IMR-90 (cell line): ENCODE measurements around the gene CUL7. TPM values are rescaled to one million over a fixed set of nuclear protein-coding genes. Genes with fewer than 3 reads are reported as not detected.

ENCODE experiments used
- ATAC-seq: fragments of 200-7000 bp; cut with Tn5 transposase; 2 replicates; pipeline ENCODE4 v1.9.1; 2020; ENCODE audit warnings: low read depth, mild to moderate bottlenecking, moderate library complexity
- BruUV-seq: library from RNA; stranded (reverse); fragments of 400-500 nt; replicated peaks from 2 replicates; lab custom pipeline; 2021; lab: Mats Ljungman, UMichigan
- CTCF ChIA-PET: fragments of 300-600 bp; formaldehyde crosslinking; extraction: SDS; loops from one replicate; lab custom pipeline; 2021; ENCODE audit warnings: antibody characterized with exemption; lab: Yijun Ruan, JAX
- POLR2A ChIA-PET: fragments of 300-600 bp; sonication (Branson Sonifier 250); formaldehyde crosslinking; loops from one replicate; lab custom pipeline; 2022; ENCODE audit warnings: antibody characterized with exemption; ENCODE audit not compliant: unreplicated experiment; lab: Charles Lee
- DNase-seq: peaks from one replicate; pipeline ENCODE4 v3.0.0; 2013
- H2AFZ ChIP-seq: replicated peaks from 2 replicates; pipeline ENCODE3; 2013; ENCODE audit warnings: low read length, mild to moderate bottlenecking; ENCODE audit not compliant: poor library complexity
- H2AK5ac ChIP-seq: 2 replicates; pipeline ENCODE4 v1.6.1; 2013; ENCODE audit warnings: low read depth, low read length, inconsistent platforms
- H2AK9ac ChIP-seq: replicated peaks from 2 replicates; pipeline ENCODE3; 2013; ENCODE audit warnings: mild to moderate bottlenecking, low read depth, low read length, moderate library complexity; ENCODE audit not compliant: poor library complexity
- H2BK120ac ChIP-seq: 2 replicates; pipeline ENCODE4 v1.6.1; 2013; ENCODE audit warnings: low read depth, low read length, inconsistent platforms
- H2BK15ac ChIP-seq: 3 replicates; pipeline ENCODE4 v1.6.1; 2013; ENCODE audit warnings: low read depth, low read length, inconsistent platforms
- H2BK20ac ChIP-seq: 2 replicates; pipeline ENCODE4 v1.6.1; 2013; ENCODE audit warnings: low read depth, mild to moderate bottlenecking, inconsistent platforms, low read length, moderate library complexity
- H2BK5ac ChIP-seq: 2 replicates; pipeline ENCODE4 v1.6.1; 2013; ENCODE audit warnings: mild to moderate bottlenecking, low read depth, low read length, inconsistent platforms; ENCODE audit not compliant: poor library complexity, severe bottlenecking
- H3K14ac ChIP-seq: replicated peaks from 2 replicates; pipeline ENCODE4 v1.6.1; 2013; ENCODE audit warnings: low read depth, low read length, inconsistent platforms
- H3K18ac ChIP-seq: 2 replicates; pipeline ENCODE4 v1.6.1; 2013; ENCODE audit warnings: low read depth, low read length, control low read depth
- H3K23ac ChIP-seq: 2 replicates; pipeline ENCODE4 v1.6.1; 2013; ENCODE audit warnings: low read depth, low read length, inconsistent platforms
- H3K27ac ChIP-seq: 2 replicates; pipeline ENCODE4 v1.5.1; 2013; ENCODE audit warnings: mild to moderate bottlenecking, control low read depth, low read length; ENCODE audit not compliant: insufficient read depth
- H3K27me3 ChIP-seq: 2 replicates; pipeline ENCODE4 v1.6.1; 2013; ENCODE audit warnings: low read length; ENCODE audit not compliant: control insufficient read depth, insufficient read depth
- H3K36me3 ChIP-seq: 2 replicates; pipeline ENCODE4 v1.6.1; 2013; ENCODE audit warnings: low read length, mixed read lengths; ENCODE audit not compliant: control insufficient read depth, insufficient read depth
- H3K4ac ChIP-seq: 2 replicates; pipeline ENCODE4 v1.6.1; 2013; ENCODE audit warnings: low read depth, low read length, inconsistent platforms
- H3K4me1 ChIP-seq: 2 replicates; pipeline ENCODE4 v1.6.1; 2013; ENCODE audit warnings: low read length, mixed read lengths; ENCODE audit not compliant: control insufficient read depth, insufficient read depth
- H3K4me2 ChIP-seq: 2 replicates; pipeline ENCODE4 v1.6.1; 2013; ENCODE audit warnings: low read depth, mild to moderate bottlenecking, control low read depth, low read length, moderate library complexity
- H3K4me3 ChIP-seq: 2 replicates; pipeline ENCODE4 v1.5.1; 2013; ENCODE audit warnings: low read depth, mild to moderate bottlenecking, control low read depth, low read length, moderate library complexity; ENCODE audit not compliant: insufficient read depth
- H3K56ac ChIP-seq: 2 replicates; pipeline ENCODE4 v1.6.1; 2013; ENCODE audit warnings: low read length, inconsistent platforms; ENCODE audit not compliant: insufficient read depth; ENCODE audit errors: extremely low read depth
- H3K79me1 ChIP-seq, 2 experiments: 2 replicates each; pipeline ENCODE4 v1.6.1; 2013; ENCODE audit warnings: low read length in 2 of 2, inconsistent platforms in 1 of 2, low read depth in 1 of 2
- H3K9ac ChIP-seq: 2 replicates; pipeline ENCODE4 v1.6.1; 2013; ENCODE audit warnings: low read depth, low read length, control low read depth
- H3K9me1 ChIP-seq: 2 replicates; pipeline ENCODE4 v1.6.1; 2013; ENCODE audit warnings: low read length, inconsistent platforms; ENCODE audit not compliant: insufficient read depth
- H3K9me3 ChIP-seq: 2 replicates; pipeline ENCODE4 v1.6.1; 2013; ENCODE audit warnings: low read length; ENCODE audit not compliant: control insufficient read depth, insufficient read depth
- H4K20me1 ChIP-seq: 2 replicates; pipeline ENCODE4 v1.6.1; 2013; ENCODE audit warnings: low read length, inconsistent platforms; ENCODE audit not compliant: insufficient read depth
- H4K5ac ChIP-seq: 2 replicates; pipeline ENCODE4 v1.6.1; 2013; ENCODE audit warnings: mild to moderate bottlenecking, low read depth, low read length, control low read depth
- H4K8ac ChIP-seq, 2 experiments: 2 replicates each; pipeline ENCODE4 v1.6.1; 2013; ENCODE audit warnings: low read depth in 2 of 2, low read length in 2 of 2, control low read depth in 1 of 2, inconsistent platforms in 1 of 2
- H4K91ac ChIP-seq: 2 replicates; pipeline ENCODE4 v1.6.1; 2013; ENCODE audit warnings: low read depth, low read length, inconsistent platforms; ENCODE audit not compliant: insufficient read depth
- CTCF ChIP-seq: conservative IDR thresholded peaks from 2 replicates; pipeline ENCODE4 v1.5.1; 2012; ENCODE audit warnings: mild to moderate bottlenecking, low read depth, low read length, improper control_type of control experiment
- MAZ ChIP-seq: IDR thresholded peaks from 2 replicates; pipeline ENCODE4 v1.6.1; 2012; ENCODE audit warnings: low read depth, mild to moderate bottlenecking, low read length, improper control_type of control experiment, moderate library complexity, borderline replicate concordance
- RAD21 ChIP-seq: IDR thresholded peaks from 2 replicates; pipeline ENCODE4 v1.6.1; 2012; ENCODE audit warnings: low read length, improper control_type of control experiment
- RFX5 ChIP-seq: IDR thresholded peaks from 2 replicates; pipeline ENCODE4 v1.8.0; 2012; ENCODE audit warnings: low read depth, mild to moderate bottlenecking, low read length, moderate library complexity
- SMC3 ChIP-seq: fragments of 150-350 bp; IDR thresholded peaks from 2 replicates; pipeline ENCODE4 v1.6.1; 2016; ENCODE audit warnings: low read depth, mild to moderate bottlenecking, antibody characterized with exemption, low read length, moderate library complexity
- WGBS, 2 experiments: methylation state at CpG; one replicate each; pipeline versions ENCODE4 v1.1.5 to v1.1.7; 2013; ENCODE audit warnings: missing lambda C conversion rate in 2 of 2; ENCODE audit not compliant: insufficient read length in 1 of 2; ENCODE audit errors: extremely low coverage in 2 of 2; 5-methylcytosine and 5-hydroxymethylcytosine counted together
- dilution Hi-C: fragments of 300-500 bp; cut with HindIII; formaldehyde crosslinking; loops from one replicate; pipeline ENCODE4 v1.14.3; 2018; ENCODE audit warnings: low sequenced_read_pairs; ENCODE audit not compliant: unreplicated experiment
- in situ Hi-C: fragments of 300-500 bp; cut with MboI; formaldehyde crosslinking; loops from 3 replicates; pipeline ENCODE4 v1.14.3; 2019; ENCODE audit warnings: low sequenced_read_pairs, inconsistent platforms, mixed read lengths
- intact Hi-C: fragments of 100-400 bp; cut with micrococcal nuclease; formaldehyde crosslinking; loops from 2 replicates; pipeline ENCODE4 v1.10.0; 2022
- polyA plus RNA-seq, 3 experiments: library from polyadenylated mRNA; depleted of rRNA; stranded (reverse); fragments of >200 nt; gene quantifications; 2 replicates each; pipeline ENCODE4 v1.2.3, GENCODE V29; 2012; ENCODE audit warnings: low replicate concordance in 1 of 3
- total RNA-seq: library from RNA; depleted of rRNA; stranded (reverse); fragments of >200 nt; gene quantifications from 2 replicates; pipeline ENCODE4 v1.2.3, GENCODE V29; 2012
- TF ChIP-seq, protein P1 (sequence below): fragments of 150-350 bp; IDR thresholded peaks from 2 replicates; pipeline ENCODE4 v1.6.1; 2017; ENCODE audit warnings: mild to moderate bottlenecking, antibody characterized with exemption, low read length, low read depth

The CUL7 gene
- total and polyA plus RNA-seq, 2 of the 4 experiments (the other 2 are of a cell fraction), result 38.0 to 39.3 TPM

GRCh38 chr6:43070028-43070632 is 16.5 kb upstream of the CUL7 start:
- Histone ChIP-seq H3K18ac (no peak overlapping the region), H3K56ac (no peak overlapping the region), H2AK5ac (peak overlapping the region; percentile 70; the same call in 1 of the 2 replicates), H3K9ac (peak overlapping the region; percentile 34; the same call in 1 of the 2 replicates), H3K4me3 (no peak overlapping the region), H2BK15ac (peak overlapping the region; percentile 48; the same call in 1 of the 3 replicates), H4K20me1 (no peaks in the 10 kb centered on the region), H3K9me3 (no peaks in the 10 kb centered on the region), H2BK120ac (no peak overlapping the region), H3K36me3 (peaks cover 19% of the 10 kb centered on the region), H2BK5ac (no peak overlapping the region), H4K5ac (peak overlapping the region; percentile 52; the same call in 1 of the 2 replicates), H2AFZ (peak overlapping the region; percentile 54), H3K14ac (no peak overlapping the region), H3K4me2 (no peak overlapping the region), H3K27me3 (no peaks in the 10 kb centered on the region), H3K4me1 (peaks cover 12% of the 10 kb centered on the region), H3K79me1 (peaks cover 0 to 3% of the 10 kb centered on the region in 2 experiments; a peak in 1 of 4 replicates), H4K91ac (no peak overlapping the region; the same call in 1 of the 2 replicates), H3K23ac (no peak overlapping the region), H2AK9ac (peak overlapping the region; percentile 88), H3K4ac (peak overlapping the region; percentile 30; the same call in 1 of the 2 replicates), H2BK20ac (no peak overlapping the region; the same call in 1 of the 2 replicates), H3K9me1 (peaks cover 13% of the 10 kb centered on the region), H4K8ac (peak overlapping the region in 1 of 2 experiments; percentile 63; a peak in 1 of 4 replicates), H3K27ac (no peak overlapping the region)
- TF ChIP-seq MAZ (no peak), RFX5 (no peak), CTCF (peak; percentile 87), RAD21 (peak; percentile 90), SMC3 (peak; percentile 91)
- TF ChIP-seq, protein P1, sequence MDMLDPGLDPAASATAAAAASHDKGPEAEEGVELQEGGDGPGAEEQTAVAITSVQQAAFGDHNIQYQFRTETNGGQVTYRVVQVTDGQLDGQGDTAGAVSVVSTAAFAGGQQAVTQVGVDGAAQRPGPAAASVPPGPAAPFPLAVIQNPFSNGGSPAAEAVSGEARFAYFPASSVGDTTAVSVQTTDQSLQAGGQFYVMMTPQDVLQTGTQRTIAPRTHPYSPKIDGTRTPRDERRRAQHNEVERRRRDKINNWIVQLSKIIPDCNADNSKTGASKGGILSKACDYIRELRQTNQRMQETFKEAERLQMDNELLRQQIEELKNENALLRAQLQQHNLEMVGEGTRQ, result no peak
- ChIA-PET CTCF (interaction anchor here (0.7 kb wide), 1 partner anchor 59 kb away, joined by 3 read pairs; no protein-coding TSS in a partner anchor), POLR2A (no interaction called here)
- dilution Hi-C loops, result no loop called here
- 75% methylated on average over 2 of the region's 6 CpGs; no CpG with 5 or more reads in 1 of the 2 experiments for WGBS, 2 experiments
- ATAC-seq (peak; percentile 89), DNase-seq (peak; percentile 76)
- no TSS peak for BruUV-seq
- intact Hi-C loops, result loop anchor here (1.0 to 5.0 kb wide), 3 partner anchors 59 to 302 kb away; no protein-coding TSS in a partner anchor
- in situ Hi-C loops, result no loop called here
